Breast epithelium (tissue), 4 donors: Measurements from ENCODE around the gene BHMT. TPM values are rescaled to one million over a fixed set of nuclear protein-coding genes. Genes with fewer than 3 reads are reported as not detected.

Experiments used
- DNase-seq, 2 donors: peaks; one replicate each; pipeline ENCODE4 v3.0.0-alpha.2; 2019; ENCODE audit warnings: low spot score in 2 of 2
- H3K27ac ChIP-seq, 2 donors: fragments of 200-600 bp; sonication (generic) in 1 of 2; one replicate each; pipeline ENCODE4 v1.5.1; 2016 to 2019; ENCODE audit warnings: mild to moderate bottlenecking in 1 of 2
- H3K27me3 ChIP-seq, 2 donors: fragments of 200-600 bp; sonication (generic) in 1 of 2; one replicate each; pipeline versions ENCODE4 v1.5.1 to v1.6.0; 2017 to 2019; ENCODE audit warnings: control low read depth in 1 of 2, mild to moderate bottlenecking in 1 of 2
- H3K36me3 ChIP-seq: fragments of 200-600 bp; one replicate; pipeline ENCODE4 v1.5.1; 2019
- H3K4me1 ChIP-seq, 2 donors: fragments of 200-600 bp; sonication (generic); one replicate each; pipeline ENCODE4 v1.5.1; 2016 to 2019; ENCODE audit warnings: control low read depth in 1 of 2
- H3K4me3 ChIP-seq, 3 donors: fragments of 200-600 bp; sonication (generic); 1 replicate in 2 of 3; 2 replicates in 1 of 3; pipeline ENCODE4 v1.5.1; 2016 to 2019; ENCODE audit warnings: mild to moderate bottlenecking in 3 of 3, moderate library complexity in 2 of 3
- H3K9me3 ChIP-seq, 2 donors: fragments of 200-600 bp; sonication (generic) in 1 of 2; one replicate each; pipeline ENCODE4 v1.5.1; 2016 to 2019; ENCODE audit warnings: control low read depth in 1 of 2
- POLR2A ChIP-seq: fragments of 450-650 bp; IDR thresholded peaks from one replicate; pipeline ENCODE4 v1.6.1; 2016; ENCODE audit warnings: antibody characterized with exemption, mild to moderate bottlenecking, moderate library complexity
- POLR2AphosphoS5 ChIP-seq, 3 donors: sonication (generic); formaldehyde crosslinking; IDR thresholded peaks; one replicate each; pipeline ENCODE4 v1.6.1; 2017; ENCODE audit warnings: antibody characterized with exemption in 3 of 3
- intact Hi-C: fragments of 100-400 bp; cut with DNase I; formaldehyde crosslinking; loops from one replicate; pipeline ENCODE4 v1.15.1; 2023; ENCODE audit warnings: low total_unique reads
- total RNA-seq, 3 donors: library from RNA; depleted of rRNA; stranded (reverse); fragments of >200 nt; gene quantifications; one replicate each; pipeline ENCODE4 v1.1.0, GENCODE V29; 2016
- TF ChIP-seq, protein P1 (sequence below), 3 donors: fragments of 450-650 bp; IDR thresholded peaks; one replicate each; pipeline ENCODE4 v1.5.1; 2016 to 2017; ENCODE audit warnings: antibody characterized with exemption in 3 of 3, mild to moderate bottlenecking in 3 of 3, moderate library complexity in 3 of 3

The BHMT gene
- total RNA-seq, 3 donors from 2014 or later, result 0.98 to 1.8 TPM; not detected in 1

- intact Hi-C loops, result no loop called here
These were observed 4.4 kb upstream of the BHMT start for GRCh38 chr5:79107020-79107796.

DNA sequence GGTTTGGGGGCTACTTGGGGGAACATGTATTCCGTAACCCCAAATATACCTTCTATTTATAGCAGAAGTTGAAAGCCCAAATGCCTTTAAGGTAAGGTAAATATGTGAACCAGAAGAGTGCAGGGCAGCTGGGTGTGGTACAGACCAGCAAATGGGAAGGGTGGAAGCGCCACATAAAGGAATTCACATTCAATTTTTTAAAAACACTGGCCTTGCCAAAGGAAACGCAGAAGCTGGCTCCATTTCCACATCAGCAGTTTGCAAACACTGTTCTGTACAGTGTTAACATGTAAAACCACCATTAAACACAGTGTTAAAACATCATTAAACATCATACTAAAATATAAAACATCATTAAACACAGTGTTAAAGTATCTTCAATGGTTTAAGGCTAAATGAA is 3.5 kb upstream of the BHMT start:
- TF ChIP-seq, protein P1, sequence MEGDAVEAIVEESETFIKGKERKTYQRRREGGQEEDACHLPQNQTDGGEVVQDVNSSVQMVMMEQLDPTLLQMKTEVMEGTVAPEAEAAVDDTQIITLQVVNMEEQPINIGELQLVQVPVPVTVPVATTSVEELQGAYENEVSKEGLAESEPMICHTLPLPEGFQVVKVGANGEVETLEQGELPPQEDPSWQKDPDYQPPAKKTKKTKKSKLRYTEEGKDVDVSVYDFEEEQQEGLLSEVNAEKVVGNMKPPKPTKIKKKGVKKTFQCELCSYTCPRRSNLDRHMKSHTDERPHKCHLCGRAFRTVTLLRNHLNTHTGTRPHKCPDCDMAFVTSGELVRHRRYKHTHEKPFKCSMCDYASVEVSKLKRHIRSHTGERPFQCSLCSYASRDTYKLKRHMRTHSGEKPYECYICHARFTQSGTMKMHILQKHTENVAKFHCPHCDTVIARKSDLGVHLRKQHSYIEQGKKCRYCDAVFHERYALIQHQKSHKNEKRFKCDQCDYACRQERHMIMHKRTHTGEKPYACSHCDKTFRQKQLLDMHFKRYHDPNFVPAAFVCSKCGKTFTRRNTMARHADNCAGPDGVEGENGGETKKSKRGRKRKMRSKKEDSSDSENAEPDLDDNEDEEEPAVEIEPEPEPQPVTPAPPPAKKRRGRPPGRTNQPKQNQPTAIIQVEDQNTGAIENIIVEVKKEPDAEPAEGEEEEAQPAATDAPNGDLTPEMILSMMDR (IDR thresholded peaks at IDR 0.05), result no peak
- TF ChIP-seq POLR2AphosphoS5 (IDR thresholded peaks at IDR 0.05) (no peak), POLR2A (no peak)
- Histone ChIP-seq H3K4me3 (no peak overlapping the region), H3K27ac (no peak overlapping the region), H3K27me3 (peaks cover 0 to 18% of the 10 kb centered on the region in 2 donors), H3K4me1 (no peaks in the 10 kb centered on the region), H3K36me3 (no peaks in the 10 kb centered on the region), H3K9me3 (no peaks in the 10 kb centered on the region)
- DNase-seq, result no peak
- intact Hi-C loops, result no loop called here

More at GRCh38 chr5:79107020-79107796, 4.4 kb upstream of the BHMT start:
- Histone ChIP-seq H3K9me3 (no peaks in the 10 kb centered on the region), H3K36me3 (no peaks in the 10 kb centered on the region), H3K4me1 (no peaks in the 10 kb centered on the region), H3K27ac (no peak overlapping the region), H3K4me3 (no peak overlapping the region), H3K27me3 (peaks cover 0 to 11% of the 10 kb centered on the region in 2 donors)
- no peak for DNase-seq
- TF ChIP-seq, protein P1 (IDR thresholded peaks at IDR 0.05), result no peak
- TF ChIP-seq POLR2A, result no peak
- TF ChIP-seq POLR2AphosphoS5 (IDR thresholded peaks at IDR 0.05), result no peak

DNA sequence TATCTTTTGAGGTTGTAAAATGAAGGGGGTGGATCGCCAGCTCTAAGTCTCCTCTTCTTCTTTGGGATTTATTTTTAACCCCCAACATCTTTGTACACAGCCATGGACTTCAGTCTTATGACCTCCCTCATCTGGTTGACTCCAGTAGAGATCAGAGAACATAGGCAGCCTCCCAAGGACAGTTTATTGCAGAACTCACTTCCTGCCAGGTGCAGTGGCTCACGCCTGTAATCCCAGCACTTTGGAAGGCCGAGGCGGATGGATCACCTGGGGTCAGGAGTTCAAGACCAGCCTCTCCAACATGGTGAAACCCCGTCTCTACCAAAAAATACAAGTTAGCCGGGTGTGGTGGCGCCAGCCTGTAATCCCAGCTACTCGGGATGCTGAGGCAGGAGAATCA is 2.8 kb upstream of the BHMT start:
- H3K4me3 ChIP-seq, result no peak overlapping the region
- no peaks in the 10 kb centered on the region for H3K4me1 ChIP-seq
- TF ChIP-seq POLR2A (no peak), POLR2AphosphoS5 (IDR thresholded peaks at IDR 0.05) (no peak)
- TF ChIP-seq, protein P1 (IDR thresholded peaks at IDR 0.05), result no peak
- H3K9me3 ChIP-seq, result no peaks in the 10 kb centered on the region
- H3K27me3 ChIP-seq, result peaks cover 0 to 18% of the 10 kb centered on the region in 2 donors
- intact Hi-C loops, result no loop called here
- no peak for DNase-seq
- H3K27ac ChIP-seq, result no peak overlapping the region
- no peaks in the 10 kb centered on the region for H3K36me3 ChIP-seq

DNA sequence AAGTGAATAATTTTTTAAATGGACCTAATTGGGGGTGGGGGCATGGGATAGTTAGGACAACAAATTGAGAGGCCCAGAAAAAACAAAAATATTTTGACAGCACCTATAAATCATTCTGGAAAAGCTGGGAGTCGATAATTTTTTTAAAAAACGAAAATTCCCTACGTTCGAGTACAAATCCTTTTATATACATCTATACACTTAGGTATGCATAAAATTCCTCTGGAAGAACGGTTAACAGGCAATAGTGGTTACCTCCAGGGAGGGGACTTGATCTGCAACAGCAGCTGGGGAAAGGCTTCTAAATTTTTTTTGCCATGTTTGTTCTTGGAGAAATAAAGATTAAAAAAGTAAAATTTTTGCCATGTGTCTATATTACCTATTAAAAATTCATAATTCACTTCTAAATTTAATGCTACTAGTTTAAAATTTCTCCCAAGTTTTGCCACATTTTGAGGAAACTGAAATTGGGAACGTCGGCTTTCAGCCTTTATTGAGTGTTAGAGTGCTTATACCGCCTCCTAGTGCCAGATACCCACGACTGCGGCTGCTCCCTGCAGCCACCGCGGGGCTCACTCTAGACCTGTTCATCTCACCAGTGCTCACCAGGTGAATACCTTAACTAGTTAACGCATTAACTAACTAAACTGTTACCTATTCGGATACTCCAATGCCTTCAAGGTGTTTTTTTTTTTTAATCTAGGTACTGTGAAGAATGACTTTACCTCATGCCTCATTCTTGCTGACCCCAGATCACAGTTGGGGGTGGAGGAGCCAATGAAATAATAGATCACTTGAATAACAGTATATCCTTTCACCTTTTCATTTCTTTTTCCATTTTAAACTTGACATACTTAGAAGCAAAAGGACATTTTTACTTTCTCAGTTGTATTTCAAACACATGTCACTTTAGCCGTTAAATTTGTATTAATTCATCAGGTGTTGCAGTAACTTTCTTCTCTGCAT is 1.8 kb upstream of the BHMT start:
- H3K4me1 ChIP-seq, result no peaks in the 10 kb centered on the region
- no peaks in the 10 kb centered on the region for H3K36me3 ChIP-seq
- no peaks in the 10 kb centered on the region for H3K9me3 ChIP-seq
- TF ChIP-seq POLR2AphosphoS5 (IDR thresholded peaks at IDR 0.05) (no peak), POLR2A (no peak)
- TF ChIP-seq, protein P1 (IDR thresholded peaks at IDR 0.05), result no peak
- intact Hi-C loops, result no loop called here
- no peak overlapping the region for H3K27ac ChIP-seq
- H3K27me3 ChIP-seq, result peaks cover 0 to 18% of the 10 kb centered on the region in 2 donors
- no peak overlapping the region for H3K4me3 ChIP-seq
- DNase-seq, result no peak
